Measurements from ENCODE around the gene B4GAT1.

B4GAT1 gene

DNA sequence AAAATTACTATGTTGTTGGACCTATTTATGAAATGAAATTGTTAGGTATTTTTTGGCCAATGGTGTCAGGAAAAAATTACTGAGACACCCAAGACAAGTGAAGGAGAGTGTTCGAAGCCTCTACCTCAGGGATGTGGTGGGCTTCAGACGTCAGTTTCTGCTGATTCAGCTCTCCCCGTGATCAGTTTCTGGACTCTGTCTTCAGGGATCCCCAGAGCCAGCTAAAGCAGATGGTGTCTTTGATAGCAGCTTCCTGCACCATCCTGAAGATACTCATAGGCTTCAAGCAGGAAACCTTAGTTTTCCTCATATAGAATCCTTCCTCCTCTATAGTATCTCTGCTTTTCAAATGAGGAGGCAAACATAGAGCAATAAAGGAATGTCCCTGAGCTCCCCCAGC is 38.0 kb downstream of the B4GAT1 start:
- DNase-seq (ENCODE audit: low read depth in 2 of 2), result no peak

DNA sequence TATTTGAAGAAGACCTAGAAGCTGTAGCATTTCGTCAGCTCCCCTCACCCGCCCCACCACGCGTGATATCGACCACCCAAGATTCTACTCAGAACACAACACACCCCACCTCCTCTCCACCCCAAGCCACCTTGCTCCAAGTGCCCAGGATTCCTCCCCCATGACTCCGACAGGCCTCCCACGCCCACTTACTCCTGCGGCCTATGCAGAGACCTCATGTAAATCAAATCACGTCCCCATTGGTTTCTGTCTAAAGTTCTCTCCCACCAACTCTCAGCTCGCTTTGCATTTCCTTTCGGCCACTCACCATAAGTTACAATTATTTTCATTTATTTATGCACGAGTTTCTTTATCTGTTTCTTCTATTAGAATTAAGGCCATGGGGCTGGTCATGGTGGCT is 44.8 kb downstream of the B4GAT1 start:
- no peak for DNase-seq (ENCODE audit: low read depth in 2 of 2)

GRCh38 chr11:66299186-66299585 is 48.2 kb downstream of the B4GAT1 start:
- no peak for DNase-seq (ENCODE audit: low read depth in 2 of 2)

- DNase-seq (ENCODE audit: low read depth in 2 of 2), result no peak
These were observed 49.8 kb downstream of the B4GAT1 start for GRCh38 chr11:66297610-66298009.
